Measurements from ENCODE around the gene ERBB2.
"Not testable (repeated sequence)": the region's sequence is repeated elsewhere in the genome, so short reads cannot be mapped to it uniquely, and the experiment has no call there.

Gene ERBB2

DNA sequence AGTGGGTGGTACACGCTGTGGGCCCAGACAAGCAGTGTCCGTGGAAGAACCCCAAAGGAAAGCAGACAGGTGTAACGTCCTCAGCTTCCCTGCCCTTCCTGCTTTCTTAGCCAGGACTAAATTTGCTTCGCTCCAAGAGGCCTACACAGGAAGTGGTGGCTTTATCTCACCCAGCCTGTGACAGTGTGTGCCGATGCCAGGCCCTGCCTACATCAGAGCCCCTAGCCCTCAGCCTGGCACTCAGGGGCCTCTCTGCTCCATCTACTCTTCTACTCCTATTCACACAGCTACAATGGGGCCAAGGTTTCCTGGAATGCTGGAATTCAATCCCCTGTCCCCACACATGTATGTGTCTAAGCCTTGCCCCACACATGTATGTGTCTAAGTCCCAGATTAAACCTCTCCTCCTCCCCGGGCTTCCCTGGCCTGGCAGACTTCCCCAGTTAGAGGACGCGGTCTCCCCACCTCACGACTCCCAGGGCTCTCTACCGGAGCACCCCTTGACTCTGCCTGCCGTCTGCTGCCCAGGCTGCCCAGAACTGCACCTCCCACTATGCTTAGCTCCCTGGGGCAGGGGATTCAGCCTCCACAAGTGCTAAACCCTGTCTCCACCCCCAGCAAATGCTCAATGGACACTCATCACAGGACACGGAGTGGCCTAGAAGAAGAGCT, 20.2 kb upstream of the ERBB2 start:
- DNase-seq = peak; percentile 65

DNA sequence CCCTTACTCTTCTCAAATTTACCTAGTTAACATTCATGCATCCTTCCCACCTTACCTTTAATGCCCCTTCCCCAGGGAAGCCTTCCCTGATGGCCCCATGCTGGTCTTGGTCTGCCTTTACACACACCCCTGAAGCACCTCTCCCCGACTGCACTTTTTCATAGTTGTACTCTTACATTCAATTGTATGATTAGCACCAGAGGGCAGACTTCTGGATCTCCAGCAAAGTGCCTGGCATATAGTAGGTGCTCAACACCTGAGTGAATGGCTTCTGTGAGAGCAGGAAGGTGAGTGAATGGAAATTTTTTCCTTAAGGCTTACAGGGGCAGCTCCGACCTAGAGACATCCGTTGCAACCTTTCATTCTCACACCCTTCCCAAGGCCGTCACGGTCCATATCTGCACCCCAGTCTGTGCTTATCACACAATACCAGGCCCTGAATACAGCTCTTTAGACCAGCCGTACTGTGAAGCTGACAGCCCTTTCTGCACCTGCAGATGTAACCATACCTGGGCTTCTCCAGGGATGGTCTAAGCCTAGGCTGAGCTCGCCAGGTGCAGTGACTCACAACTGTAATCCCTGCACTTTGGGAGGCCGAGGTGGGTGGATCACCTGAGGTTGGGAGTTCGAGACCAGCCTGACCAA, 16.4 kb upstream of the ERBB2 start:
- no peak for DNase-seq

DNA sequence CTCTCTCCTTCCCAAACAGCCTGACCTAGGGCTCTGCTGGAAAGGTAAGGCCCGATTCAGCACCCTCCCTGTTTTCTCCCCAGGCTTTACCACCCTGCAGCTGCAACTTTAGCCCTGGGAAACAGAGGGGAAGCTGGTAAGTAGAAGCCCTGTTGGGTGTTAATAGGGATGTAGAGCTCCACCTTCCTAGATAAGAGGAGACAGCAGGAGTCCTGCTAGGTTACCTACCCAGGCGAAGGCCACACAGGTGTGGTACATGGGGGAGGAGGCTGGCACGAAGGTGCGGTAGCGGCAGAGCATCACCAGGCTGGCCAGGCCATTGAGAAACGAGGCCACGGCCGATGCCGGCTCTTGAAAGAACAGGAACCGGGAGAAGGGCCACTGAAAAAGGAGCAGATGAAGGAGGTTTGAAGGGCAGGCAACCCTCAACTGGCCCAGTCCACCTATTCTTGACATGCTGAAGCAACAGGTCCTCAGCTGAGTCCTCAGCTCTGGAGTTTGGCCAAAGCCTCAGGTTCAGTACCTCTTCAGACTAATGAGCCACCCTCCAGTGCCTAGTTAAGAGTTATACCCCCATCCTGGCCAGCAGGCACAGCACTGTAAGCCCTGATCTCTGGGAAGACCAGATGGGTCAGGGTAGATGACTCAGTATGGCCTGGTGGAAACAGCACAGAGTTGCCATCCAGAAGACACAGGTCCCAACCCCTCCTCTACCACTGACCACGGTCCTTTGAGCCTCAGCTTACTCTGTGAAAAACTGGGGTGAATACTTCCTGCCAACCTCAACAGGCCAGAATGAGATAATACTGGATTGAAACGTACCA, 15.3 kb upstream of the ERBB2 start:
- DNase-seq = no peak

DNA sequence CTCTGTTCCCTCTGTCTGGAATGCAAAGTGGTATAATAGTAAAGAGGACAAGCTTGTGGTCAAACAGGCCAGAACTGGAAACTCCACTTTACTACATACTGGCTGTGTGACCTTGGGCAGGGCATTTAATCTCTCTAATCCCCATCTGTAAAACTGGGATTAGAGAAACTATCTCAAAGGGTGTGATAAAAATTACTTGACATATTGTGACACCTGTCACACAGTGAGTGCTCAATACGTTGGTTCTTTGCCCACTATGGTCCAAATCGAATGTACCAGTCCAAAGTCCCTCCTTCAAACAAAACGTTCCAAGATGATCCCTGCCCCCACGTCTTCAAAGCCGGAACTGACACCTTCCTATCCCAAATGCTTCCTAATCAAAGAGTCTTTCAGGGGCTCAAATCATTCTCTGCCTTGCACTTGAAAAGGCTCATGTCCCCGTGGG, 12.7 kb upstream of the ERBB2 start:
- DNase-seq = no peak

DNA sequence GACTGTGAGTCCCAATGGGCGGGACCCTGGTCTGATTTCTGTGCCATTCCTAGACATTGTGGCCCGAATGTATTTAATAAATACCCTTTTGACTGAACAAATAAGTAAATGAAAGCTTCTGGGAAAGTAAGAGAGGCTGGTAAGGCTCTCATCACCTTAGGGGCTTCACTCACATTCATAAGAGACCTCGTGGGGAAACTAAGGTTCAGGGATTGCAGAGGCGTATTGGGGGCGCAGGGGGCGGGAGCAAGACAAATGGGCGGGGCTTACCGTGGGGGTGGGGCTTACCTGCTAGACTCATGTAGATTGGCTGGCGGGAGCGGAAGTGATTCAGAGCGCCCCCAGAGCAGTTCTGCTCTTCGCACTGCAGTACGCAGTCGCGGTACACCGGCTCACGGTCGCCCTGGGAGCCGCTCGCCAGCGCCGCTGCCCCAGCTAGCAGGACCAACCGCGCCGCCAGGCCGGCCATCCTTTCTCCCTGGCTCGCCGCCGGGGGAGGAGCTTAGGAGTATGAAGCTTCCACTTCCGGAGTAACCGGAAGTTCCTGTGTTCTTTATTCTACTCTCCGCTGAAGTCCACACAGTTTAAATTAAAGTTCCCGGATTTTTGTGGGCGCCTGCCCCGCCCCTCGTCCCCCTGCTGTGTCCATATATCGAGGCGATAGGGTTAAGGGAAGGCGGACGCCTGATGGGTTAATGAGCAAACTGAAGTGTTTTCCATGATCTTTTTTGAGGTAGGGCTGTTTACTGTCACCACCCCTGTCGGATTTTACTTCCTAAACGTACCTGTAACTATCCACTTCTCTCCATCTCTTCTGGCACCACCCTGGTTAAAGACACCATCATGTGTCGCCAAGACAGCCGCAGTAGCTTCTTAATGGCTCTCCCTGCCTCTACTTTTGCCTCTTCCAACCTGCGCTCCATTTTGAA, 12.1 kb upstream of the ERBB2 start, which contains the start of gene PGAP3:
TSS of gene PGAP3 (minus strand) at position 512 of the 929 bp plus-strand sequence. CDS start at position 469, 43 bp downstream.
- peak; percentile 89 for DNase-seq

DNA sequence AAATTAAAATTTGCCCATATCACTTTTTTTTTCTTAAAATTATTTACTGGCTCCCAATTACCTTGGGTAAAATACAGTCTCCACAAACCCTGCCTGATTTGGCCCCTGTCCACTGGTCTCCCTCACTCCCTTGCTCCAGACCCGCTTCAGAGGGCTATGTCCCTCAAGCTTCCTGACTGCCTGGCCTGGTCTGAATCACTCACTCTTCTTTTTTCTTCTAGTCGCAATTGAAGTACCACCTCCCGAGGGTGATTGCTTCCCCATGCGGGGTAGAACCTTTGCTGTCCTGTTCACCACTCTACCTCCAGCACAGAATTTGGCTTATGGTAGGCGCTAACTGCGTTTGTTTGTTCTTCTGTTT, 11.4 kb upstream of the ERBB2 start:
- no peak for DNase-seq

DNA sequence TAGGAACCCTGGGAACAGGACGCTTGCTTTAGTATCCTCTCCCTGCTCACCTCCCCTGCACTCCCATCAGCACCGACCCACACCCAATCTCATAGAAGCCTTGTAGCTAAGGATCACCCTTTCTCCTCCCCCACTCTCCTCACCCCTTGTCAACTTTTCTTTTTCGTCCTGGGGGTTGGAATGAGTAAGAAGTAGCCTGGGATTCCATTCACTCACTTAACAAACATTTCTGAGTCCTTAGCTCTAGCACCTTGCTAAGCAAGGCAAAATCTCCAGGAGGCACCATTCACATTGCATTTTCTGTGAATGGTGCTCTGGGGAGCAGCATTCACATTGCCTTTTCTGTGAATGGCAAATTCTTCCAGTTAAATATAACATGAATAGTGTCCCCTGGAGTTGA, 10.9 kb upstream of the ERBB2 start:
- no peak for DNase-seq

DNA sequence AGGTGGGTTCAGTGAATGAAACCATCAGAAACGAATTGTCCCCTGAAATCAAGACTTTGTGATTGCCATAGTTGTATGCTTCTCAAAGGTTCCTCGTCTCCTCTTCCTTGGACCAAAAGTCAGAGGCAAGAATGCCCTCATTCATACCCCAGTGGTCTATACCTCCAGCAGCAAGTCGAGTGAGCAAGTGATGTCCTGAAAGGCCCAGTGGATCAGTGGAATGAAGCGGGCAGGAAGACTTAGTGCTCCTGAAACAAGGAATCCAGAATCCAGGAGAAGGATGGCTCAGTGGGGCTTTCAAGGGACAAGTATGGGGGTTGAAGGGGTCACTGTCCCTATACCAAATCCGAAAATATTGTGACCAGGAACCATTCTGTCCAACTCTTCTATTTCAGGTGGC, 5.3 kb upstream of the ERBB2 start:
- no peak for DNase-seq

DNA sequence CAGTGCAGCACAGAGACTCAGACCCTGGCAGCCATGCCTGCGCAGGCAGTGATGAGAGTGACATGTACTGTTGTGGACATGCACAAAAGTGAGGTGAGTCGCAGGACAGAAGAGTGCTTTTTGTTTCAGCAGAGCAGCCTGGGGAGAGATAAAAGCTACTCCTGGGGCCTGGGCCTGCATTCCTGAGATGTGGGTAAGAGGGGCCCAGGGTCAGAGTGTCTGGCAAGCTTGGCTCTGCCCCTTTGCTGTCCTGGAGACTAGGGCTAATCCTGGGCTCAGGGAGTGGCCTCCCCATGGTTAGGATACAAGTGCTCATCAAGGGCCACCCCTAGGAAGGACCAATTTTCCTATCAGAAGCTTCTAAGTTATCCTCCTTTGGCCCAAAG, 4.8 kb upstream of the ERBB2 start:
- DNase-seq = no peak

DNA sequence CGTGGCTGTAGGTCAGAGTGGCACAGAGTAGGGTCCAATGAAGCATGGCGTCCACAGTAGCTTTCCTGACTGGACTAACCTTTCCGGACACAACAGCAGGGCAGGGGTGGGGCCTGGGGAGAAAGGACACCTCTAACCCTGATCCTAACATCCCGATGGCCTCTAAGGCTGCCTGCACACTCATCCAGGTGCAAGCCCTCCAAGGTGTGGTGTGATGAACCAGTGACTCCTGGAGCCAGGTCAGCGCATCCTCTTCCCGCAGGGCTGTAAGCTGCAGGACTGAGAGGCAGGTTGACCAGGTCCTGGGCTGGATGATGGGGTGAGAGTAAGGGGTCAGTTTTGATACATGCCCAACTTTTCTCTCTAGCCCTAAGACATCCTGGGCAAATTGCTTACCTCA, 3.1 kb upstream of the ERBB2 start:
- no peak for DNase-seq

DNA sequence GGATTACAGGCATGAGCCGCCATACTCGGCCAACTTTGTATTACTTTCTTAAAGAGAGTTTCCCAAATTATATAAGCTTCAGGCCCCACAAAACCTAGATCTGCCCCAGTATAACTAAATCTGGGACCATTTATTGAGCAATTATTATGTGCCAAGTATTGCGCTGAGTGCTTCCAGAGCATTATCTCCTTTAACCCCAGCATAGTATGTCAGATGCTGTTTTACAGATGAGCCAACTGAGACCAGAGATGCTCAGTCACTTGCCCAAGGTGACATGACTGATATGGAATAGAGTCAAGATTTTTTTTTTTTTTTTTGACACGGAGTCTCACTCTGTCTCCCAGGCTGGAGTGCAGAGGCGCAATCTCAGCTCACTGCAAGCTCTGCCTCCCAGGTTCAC, 1.9 kb upstream of the ERBB2 start:
- DNase-seq = no peak

DNA sequence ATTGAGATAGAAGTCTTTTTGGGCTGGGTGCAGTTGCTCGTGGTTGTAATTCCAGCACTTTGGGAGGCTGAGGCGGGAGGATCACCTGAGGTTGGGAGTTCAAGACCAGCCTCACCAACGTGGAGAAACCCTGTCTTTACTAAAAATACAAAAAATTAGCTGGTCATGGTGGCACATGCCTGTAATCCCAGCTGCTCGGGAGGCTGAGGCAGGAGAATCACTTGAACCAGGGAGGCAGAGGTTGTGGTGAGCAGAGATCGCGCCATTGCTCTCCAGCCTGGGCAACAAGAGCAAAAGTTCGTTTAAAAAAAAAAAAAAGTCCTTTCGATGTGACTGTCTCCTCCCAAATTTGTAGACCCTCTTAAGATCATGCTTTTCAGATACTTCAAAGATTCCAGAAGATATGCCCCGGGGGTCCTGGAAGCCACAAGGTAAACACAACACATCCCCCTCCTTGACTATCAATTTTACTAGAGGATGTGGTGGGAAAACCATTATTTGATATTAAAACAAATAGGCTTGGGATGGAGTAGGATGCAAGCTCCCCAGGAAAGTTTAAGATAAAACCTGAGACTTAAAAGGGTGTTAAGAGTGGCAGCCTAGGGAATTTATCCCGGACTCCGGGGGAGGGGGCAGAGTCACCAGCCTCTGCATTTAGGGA, 577 bp upstream of the ERBB2 start:
- DNase-seq = not testable (repeated sequence)

DNA sequence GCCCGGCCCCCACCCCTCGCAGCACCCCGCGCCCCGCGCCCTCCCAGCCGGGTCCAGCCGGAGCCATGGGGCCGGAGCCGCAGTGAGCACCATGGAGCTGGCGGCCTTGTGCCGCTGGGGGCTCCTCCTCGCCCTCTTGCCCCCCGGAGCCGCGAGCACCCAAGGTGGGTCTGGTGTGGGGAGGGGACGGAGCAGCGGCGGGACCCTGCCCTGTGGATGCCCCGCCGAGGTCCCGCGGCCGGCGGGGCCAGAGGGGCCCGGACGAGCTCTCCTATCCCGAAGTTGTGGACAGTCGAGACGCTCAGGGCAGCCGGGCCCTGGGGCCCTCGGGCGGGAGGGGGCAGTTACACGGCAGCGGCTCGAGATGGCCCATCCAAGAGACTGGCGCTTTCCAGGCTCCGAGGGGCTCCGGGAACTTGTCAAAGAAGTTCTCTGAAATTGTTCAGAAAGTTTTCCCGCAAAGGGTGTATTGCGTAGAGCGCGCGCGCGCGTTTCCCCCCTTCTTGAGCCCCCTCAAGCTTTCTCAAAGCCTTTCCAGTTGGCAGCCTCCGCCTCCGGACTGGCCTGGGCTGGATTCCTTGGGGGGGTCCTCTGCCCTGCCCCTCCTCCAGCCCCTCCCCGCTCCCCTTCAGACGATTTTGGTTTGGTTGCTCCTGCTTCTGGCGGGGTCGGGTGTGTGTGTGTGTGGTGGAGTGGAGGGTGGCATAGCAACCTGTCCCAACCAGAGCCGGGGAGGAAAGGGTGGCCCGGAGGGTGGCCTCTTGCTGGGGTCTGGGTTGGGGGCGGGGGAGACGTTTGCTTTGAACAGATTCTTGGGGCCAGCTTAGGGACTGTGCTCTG, 504 bp downstream of the ERBB2 start:
- no peak for DNase-seq

DNA sequence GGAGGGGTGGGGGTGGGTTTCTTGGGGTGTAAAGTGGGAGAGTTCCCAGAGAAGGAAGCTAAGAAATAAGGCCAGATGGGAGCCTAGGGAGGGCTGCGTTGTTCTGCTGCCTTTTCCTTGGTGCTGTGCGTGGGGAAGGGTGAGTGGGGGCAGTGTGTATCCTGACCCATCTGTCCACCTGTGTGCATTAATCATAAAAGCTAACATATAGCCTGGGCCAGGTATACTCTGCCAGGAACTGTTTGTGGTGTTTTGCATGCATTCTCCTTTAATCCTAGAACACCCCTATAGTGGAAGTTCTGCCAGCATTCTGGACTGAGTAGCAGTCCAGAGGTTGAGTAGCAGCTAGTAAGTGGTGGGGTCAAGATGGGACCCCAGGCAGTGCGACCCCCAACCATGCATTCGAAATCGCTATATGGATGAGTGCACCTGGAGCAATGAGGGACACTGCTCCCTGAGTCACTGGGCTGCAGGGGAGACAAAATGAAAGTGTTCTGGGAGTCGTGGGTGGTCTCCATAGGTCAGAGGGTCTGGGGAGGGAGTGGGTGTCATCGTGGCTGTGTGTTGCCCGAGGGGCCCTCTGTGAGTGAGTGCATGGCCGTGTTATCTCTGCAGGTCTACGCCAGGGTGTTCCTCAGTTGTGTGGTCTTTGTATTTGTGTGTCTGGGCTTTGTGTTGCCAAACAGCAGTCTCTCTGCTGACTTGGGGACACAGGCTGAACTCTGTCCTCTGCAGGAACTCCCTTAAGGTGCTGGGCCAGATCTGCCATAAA, 1.3 kb downstream of the ERBB2 start:
- DNase-seq = no peak

DNA sequence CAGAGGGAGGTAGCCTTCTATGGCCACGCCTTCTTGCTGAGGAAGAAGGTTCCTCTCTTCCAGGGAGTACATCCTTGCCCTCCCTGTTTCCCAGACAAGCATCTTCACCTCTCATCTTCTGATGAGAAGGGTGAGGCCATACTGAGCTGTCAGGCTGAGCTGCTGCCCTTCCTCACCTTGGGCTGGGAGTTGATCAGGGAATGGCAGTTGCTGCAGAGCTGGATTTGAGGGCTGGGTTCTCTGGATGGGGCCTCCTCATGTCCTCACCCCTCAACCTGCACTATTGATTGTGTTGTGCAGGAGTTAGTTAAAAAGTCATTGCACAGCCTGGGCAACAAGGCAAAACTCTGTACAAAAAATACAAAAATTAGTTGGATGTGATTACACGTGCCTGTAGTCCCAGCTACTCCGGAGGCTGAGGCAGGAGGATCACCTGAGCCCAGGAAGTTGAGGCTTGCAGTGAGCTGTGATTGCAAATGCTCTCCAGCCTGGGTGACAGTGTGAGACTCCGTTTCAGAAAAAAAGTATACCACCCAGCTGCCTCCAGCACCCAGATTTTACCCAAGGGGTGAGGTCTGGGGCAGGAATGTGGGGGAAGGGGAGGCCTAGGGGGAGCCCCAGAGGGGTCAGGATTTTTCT, 2.0 kb downstream of the ERBB2 start:
- no peak for DNase-seq

DNA sequence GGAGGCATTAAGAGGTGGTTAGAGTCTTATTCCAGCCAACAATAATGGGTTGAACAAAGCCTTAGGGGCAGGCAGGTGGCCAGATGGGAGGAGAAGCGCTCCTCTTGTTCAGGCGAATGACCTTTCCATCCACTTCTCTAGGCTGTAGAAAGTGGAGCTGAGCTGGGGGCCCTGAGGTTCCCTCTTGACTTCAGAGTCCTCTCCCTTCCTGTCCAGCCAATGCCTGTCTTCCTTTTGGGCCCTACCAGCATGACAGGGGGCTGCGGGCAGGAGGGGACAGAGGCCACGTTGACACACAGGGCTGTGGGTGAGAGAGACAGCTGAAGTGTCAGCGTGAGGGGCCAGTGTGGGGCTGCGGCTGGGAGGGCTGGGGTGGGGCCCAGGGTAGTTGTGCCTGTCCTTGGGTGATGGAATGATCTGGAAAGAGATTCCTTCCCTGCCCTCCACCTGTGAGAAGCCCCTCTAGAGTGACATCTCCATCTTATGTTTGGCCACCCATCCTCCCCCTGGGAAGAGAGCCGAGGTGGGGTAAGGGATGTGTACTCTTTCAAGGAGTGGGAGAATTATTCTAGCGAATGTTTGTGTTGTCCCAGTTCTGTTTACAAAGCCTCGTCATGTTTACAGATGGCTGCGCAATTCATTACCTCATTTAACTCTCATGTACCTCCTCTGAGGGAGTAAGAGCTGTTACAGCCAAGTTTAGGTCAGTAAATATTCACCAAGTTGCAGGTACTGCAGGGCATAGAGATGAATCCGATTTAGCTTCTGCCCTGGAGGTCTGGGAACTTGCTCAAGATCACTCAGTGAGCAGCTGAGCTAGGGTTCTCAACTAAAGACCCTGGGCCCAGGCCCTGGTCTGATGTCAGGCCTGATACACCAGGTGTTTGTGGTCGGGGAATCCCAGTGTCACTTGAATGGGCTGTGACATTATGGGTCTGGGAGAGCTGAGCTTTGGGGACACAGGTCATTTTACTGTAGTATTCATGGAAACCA, 3.3 kb downstream of the ERBB2 start:
- DNase-seq = no peak

DNA sequence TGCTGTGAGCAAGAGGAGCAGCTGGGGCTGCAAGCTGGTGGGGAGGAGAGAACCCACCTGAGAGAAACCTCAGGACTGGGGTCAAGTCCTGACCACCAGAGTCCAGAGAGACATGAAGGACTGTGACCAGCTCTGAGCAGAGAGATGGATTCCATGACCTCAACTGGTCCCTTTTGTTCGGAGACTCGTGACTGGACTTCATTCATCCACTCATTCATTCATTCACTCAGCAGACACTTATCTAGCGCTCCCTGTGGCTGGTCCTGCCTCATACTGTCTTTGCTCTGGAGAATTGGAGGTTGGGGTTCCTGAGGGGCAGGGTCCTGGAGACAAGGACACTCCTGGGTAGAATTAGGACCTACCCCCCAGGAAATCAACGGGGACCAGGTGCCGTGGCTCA, 4.0 kb downstream of the ERBB2 start:
- no peak for DNase-seq

DNA sequence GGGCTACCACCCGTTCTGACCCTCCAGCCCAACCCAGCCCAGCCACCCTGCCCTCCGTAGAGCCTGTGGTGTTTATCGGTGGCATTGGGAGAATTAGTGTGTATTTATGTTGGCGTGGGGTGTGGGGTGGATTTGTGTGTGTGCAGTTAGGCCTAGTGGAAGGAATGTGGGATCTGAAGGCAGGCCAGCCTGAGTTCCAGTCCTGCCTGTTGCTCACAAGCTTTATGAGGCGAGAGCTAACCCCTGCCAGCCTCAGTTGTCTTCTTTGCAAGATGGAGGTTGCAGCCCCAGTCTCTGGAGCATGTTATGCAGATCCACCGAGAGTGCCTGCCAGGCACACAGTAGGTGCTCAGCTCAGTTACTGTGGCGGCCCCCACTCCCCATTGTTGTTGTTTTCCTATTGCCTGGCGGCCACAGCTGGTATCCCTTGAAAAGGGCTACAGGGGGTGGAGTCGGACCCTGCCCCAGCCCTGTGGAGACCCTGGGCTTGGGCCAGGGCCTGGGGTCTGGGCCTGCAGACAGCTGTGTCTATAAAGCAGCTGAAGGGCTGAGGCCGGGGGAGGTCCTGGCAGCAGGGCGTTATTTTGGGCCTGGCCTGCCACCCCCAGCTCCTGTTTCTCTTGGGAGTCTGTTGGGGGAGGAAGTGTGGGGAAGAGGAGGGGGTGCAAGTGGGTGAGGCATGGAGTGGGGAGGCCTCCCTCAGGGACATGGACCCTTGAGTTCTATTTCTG, 5.1 kb downstream of the ERBB2 start:
- DNase-seq = no peak
